NT2/D1 (cell line): ENCODE results near the gene USP11.
"Not testable (repeated sequence)": the region's sequence is repeated elsewhere in the genome, so short reads cannot be mapped to it uniquely, and the experiment has no call there.

Source experiments
- DNase-seq: peaks from one replicate; pipeline ENCODE4 v3.0.0-alpha.2; 2011; ENCODE audit warnings: low read depth, low spot score
- H3K27me3 ChIP-seq: 2 replicates; pipeline ENCODE4 v1.6.0; 2011; ENCODE audit warnings: mild to moderate bottlenecking; ENCODE audit not compliant: insufficient read length, insufficient read depth
- H3K36me3 ChIP-seq: 2 replicates; pipeline ENCODE4 v1.6.1; 2011; ENCODE audit warnings: mild to moderate bottlenecking, low read length, mixed read lengths; ENCODE audit not compliant: insufficient read depth, insufficient read length
- H3K4me1 ChIP-seq: 2 replicates; pipeline ENCODE4 v1.5.1; 2011; ENCODE audit not compliant: insufficient read depth, insufficient read length
- H3K4me3 ChIP-seq: 2 replicates; pipeline ENCODE4 v1.5.1; 2011; ENCODE audit warnings: low read depth; ENCODE audit not compliant: insufficient read length
- H3K9ac ChIP-seq: 2 replicates; pipeline ENCODE4 v1.6.0; 2011; ENCODE audit warnings: low read depth; ENCODE audit not compliant: insufficient read length
- H3K9me3 ChIP-seq: 2 replicates; pipeline ENCODE4 v1.5.1; 2011; ENCODE audit warnings: mild to moderate bottlenecking, low read length; ENCODE audit not compliant: insufficient read depth
- SUZ12 ChIP-seq: IDR thresholded peaks from 2 replicates; pipeline ENCODE4 v1.6.1; 2011; ENCODE audit not compliant: insufficient read length, insufficient read depth; ENCODE audit errors: extremely low read depth
- YY1 ChIP-seq: IDR thresholded peaks from 2 replicates; pipeline ENCODE4 v1.6.1; 2011; ENCODE audit not compliant: insufficient read length, insufficient read depth
- ZNF274 ChIP-seq: IDR thresholded peaks from 2 replicates; pipeline ENCODE4 v1.6.1; 2011; ENCODE audit warnings: mild to moderate bottlenecking, low read depth, low read length

The USP11 gene

GRCh38 chrX:47264483-47265173 lies 31.8 kb downstream of the USP11 start:
- Histone ChIP-seq H3K36me3 (no peaks in the 10 kb centered on the region), H3K9ac (no peak overlapping the region), H3K27me3 (no peaks in the 10 kb centered on the region), H3K4me1 (no peaks in the 10 kb centered on the region), H3K4me3 (no peak overlapping the region), H3K9me3 (no peaks in the 10 kb centered on the region)
- TF ChIP-seq ZNF274: no peak
- no peak for DNase-seq

GRCh38 chrX:47266643-47267042 lies 33.8 kb downstream of the USP11 start:
- TF ChIP-seq ZNF274: no peak
- TF ChIP-seq SUZ12: no peak
- no peak for TF ChIP-seq YY1
- no peaks in the 10 kb centered on the region for H3K36me3 ChIP-seq
- no peaks in the 10 kb centered on the region for H3K4me1 ChIP-seq
- no peak overlapping the region for H3K4me3 ChIP-seq
- H3K27me3 ChIP-seq: no peaks in the 10 kb centered on the region
- no peak overlapping the region for H3K9ac ChIP-seq
- DNase-seq: no peak
- no peaks in the 10 kb centered on the region for H3K9me3 ChIP-seq

DNA sequence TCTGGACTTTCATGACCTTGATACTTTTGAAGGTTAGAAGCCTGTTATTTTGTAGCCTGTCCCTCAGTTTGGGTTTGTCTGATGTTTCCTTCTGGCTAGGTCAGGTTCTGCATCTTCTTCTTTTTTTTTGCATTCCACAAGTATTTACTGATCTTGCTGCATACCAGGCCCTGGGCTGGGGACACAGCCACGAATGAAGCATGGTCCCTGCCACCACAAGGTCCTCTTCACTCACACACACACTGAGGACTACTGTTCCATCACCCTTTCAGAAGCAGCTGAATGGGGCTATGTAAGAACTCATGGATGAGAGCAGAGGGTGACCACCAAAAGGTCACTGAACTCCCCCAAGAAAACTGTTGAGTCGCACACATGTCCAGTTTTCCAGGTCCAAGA lies 39.2 kb downstream of the USP11 start:
- TF ChIP-seq YY1: no peak
- TF ChIP-seq SUZ12: no peak
- TF ChIP-seq ZNF274: no peak

DNA sequence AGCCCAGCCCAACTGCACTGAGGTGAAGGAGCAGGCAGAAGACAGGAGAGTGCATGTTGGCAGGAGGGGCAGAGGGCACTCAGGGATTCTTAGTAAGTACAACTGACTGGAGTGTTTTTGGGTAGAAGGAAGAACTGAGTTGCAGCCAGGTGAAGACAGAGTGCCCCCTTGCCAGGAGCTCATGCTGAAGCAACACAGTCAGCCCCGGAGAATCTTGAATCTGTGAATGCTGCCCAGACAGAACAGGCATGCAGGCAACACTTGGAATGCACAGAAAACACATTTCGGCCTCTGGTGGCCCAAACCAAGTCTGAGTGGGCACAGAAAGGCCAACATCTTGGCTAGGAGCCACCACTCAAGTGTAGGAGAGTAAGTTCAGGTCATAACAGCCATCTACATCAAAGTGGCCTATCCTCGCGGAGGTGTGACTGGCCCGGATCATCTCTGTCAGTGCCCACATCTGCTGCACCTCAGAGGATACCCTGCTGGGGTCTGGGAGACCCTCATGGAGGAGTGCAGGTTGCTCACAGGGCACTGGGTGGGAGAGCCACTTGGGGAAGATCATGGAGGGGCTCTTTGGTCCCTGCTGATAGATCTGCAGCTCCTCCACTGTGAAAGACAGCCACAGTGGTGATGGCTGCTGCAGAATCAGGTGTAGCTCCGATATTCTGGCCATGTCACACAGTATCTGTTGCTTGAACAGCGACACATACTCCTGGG lies 40.4 kb downstream of the USP11 start:
- no peak for DNase-seq
- Histone ChIP-seq H3K9me3 (no peaks in the 10 kb centered on the region), H3K4me1 (no peaks in the 10 kb centered on the region), H3K27me3 (no peaks in the 10 kb centered on the region), H3K36me3 (no peaks in the 10 kb centered on the region), H3K9ac (no peak overlapping the region), H3K4me3 (no peak overlapping the region)
- TF ChIP-seq SUZ12 (no peak), ZNF274 (no peak), YY1 (no peak)

More for the DNA sequence above, 39.2 kb downstream of the USP11 start:
- no peak for DNase-seq
- H3K4me3 ChIP-seq: no peak overlapping the region
- no peaks in the 10 kb centered on the region for H3K9me3 ChIP-seq
- H3K27me3 ChIP-seq: no peaks in the 10 kb centered on the region
- H3K4me1 ChIP-seq: no peaks in the 10 kb centered on the region
- no peaks in the 10 kb centered on the region for H3K36me3 ChIP-seq
- H3K9ac ChIP-seq: no peak overlapping the region

- Histone ChIP-seq H3K36me3 (no peaks in the 10 kb centered on the region), H3K4me1 (no peaks in the 10 kb centered on the region), H3K9ac (no peak overlapping the region), H3K9me3 (no peaks in the 10 kb centered on the region), H3K27me3 (no peaks in the 10 kb centered on the region), H3K4me3 (no peak overlapping the region)
- DNase-seq: no peak
- TF ChIP-seq SUZ12 (no peak), ZNF274 (no peak), YY1 (no peak)
Measured at GRCh38 chrX:47278691-47279090, 45.9 kb downstream of the USP11 start.

DNA sequence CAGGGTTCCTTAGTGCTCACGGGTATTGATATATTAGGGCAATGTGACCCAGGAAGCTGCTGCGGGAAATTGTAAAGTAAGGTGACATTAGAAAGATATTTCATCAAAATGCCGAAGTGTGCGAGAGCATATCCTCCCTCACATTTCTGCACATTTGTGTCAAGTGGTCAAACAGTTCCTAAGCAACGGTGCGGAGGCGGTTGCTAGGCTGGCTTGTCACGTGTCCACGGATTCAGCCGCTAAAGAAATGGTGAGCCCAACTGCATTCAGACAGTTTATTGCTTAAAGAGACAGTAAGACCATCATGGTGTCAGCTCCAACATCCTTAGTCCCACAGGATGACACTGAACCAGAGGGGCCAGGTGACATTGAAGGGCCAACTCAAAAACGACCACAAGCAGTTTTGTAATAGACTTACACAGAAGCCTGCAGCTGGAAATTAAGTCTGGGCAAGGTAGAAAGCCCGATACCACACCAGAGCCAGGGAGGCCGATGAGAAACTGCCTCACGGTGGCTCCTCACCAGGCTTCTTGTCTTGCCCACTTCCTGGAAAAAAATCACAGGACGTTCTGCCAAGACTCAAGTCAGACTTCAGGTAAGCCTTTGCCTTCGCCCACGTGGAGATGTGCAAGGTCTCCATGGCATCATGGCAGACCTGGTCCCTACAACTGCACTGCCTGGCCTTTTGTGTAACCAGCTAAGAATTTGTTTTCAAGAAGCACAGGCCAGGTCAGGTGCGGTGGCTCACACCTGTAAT lies 50.4 kb downstream of the USP11 start:
- Histone ChIP-seq H3K9me3 (peaks cover 4% of the 10 kb centered on the region; the same call in 1 of the 2 replicates), H3K4me1 (no peaks in the 10 kb centered on the region), H3K9ac (no peak overlapping the region), H3K36me3 (no peaks in the 10 kb centered on the region), H3K27me3 (no peaks in the 10 kb centered on the region), H3K4me3 (no peak overlapping the region)
- no peak for DNase-seq
- TF ChIP-seq SUZ12 (no peak), ZNF274 (no peak), YY1 (no peak)

- H3K9me3 ChIP-seq, DNase-seq: not testable (repeated sequence)
Measured at GRCh38 chrX:47284616-47285015, 51.8 kb downstream of the USP11 start.

More at GRCh38 chrX:47284616-47285015, 51.8 kb downstream of the USP11 start:
- H3K36me3 ChIP-seq, H3K4me3 ChIP-seq, H3K9ac ChIP-seq, H3K4me1 ChIP-seq, H3K27me3 ChIP-seq: not testable (repeated sequence)
